NCI-H526 treated with DMSO at 0.1 percent for 48 hours (cell line): Measurements from ENCODE around the gene NPY2R.

Experiments used
- DNase-seq: peaks from one replicate; lab custom pipeline; 2025; lab: John Stamatoyannopoulos, UW

NPY2R gene

GRCh38 chr4:155208258-155209054 lies at the start of gene NPY2R:
Gene NPY2R, plus strand, starts transcription at chr4:155208636. Its CDS starts 5,304 bp downstream, at chr4:155213940.
- no peak for DNase-seq

GRCh38 chr4:155161357-155161756 lies 47.1 kb upstream of the NPY2R start:
- no peak for DNase-seq

DNA sequence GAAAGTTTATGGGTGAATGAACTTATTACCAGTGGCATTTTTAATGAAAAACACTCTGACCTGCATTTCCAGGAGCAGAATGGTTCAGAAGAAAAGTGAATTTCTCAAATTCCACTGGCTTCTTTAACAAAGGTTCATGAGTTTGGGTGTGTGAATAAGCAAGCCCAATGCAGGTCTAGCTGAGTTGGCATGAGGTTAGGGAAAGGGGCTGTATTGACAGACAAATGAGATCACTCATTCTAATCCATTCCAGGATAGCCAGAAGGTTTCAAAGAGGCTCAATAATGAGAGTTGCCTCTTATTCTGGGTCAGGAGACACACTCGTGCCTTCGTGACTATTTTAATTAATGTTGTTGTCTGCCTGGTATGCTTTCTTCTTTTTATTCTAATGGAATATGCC lies 43.7 kb upstream of the NPY2R start:
- DNase-seq = no peak

GRCh38 chr4:155170569-155170968 lies 37.9 kb upstream of the NPY2R start:
- DNase-seq = no peak

- DNase-seq = no peak
Measured at GRCh38 chr4:155173371-155173770, 35.1 kb upstream of the NPY2R start.

- no peak for DNase-seq
Measured at GRCh38 chr4:155174668-155175067, 33.8 kb upstream of the NPY2R start.

GRCh38 chr4:155179216-155179615 lies 29.2 kb upstream of the NPY2R start:
- no peak for DNase-seq

DNA sequence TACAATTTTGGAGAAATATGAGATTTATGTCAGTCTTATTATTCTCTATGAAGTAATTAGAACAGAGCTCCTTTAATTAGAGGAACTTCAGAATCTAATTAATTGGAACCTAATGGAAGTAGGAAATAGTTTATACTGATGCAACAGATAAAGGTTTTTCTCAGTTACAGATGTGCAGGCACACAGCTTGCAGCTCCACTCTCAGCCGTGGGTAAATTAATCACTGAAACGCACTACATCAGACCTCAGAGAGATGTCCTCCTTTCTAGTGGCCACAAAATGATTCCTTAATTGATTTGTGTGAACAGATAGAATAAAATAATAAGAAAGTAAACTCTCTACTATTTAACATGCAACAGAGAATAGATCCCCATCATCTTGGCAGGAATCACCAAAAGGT lies 21.5 kb upstream of the NPY2R start:
- DNase-seq = no peak

- DNase-seq = no peak
Measured at GRCh38 chr4:155187989-155188388, 20.4 kb upstream of the NPY2R start.

DNA sequence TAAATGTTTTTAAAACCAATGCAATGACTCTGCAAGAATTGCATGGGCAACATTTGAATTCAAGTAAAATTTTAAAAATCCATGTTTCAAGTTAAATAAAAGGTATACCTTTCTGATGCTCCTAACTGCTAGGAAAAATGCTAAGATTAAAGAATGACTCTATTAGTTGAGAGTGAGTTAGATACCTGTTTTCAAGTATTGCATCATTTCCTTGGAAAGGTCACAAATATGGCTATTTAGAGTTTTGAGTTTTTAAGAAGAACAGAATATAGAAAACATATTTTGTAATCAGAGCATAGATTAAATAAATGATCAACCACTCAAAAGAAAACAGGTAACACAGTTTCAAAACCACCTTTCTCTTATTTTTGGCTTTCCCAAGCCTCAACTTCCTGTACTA lies 18.3 kb upstream of the NPY2R start:
- no peak for DNase-seq

GRCh38 chr4:155197757-155198156 lies 10.7 kb upstream of the NPY2R start:
- no peak for DNase-seq

DNA sequence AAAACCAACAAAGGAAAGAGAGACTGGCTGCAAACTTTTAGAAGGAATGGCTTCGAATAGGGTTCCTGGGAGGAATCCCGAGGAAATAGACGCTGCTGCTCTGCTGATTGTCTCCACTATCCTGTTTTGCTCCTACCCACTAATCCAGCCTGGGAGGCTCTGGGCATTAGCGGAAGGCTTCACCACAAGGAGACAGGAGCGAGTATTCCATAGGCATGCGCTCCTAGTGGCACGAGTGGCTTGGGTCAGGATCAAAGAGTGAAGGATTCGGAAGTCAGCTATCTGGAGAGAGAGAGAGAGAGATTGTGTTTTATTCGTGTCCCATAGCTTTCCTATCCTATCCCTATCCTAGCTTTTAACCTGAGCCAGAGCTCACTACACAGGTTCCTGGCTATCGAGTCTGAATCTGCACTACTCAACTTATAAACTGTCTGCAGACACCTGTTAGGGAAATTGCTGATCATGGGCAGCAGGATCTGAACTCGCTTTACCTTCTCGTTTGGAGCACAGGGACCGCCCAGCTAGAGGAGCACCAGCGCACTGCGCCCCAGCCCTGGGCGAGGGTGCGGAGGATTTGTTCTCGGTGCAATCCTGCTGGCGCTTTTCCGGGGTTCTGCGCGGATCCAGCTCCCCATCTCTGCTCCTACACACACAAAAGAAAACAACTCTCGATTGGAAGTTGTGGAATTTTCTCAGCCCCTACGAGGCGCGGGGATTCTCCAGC lies 740 bp upstream of the NPY2R start:
- no peak for DNase-seq

DNA sequence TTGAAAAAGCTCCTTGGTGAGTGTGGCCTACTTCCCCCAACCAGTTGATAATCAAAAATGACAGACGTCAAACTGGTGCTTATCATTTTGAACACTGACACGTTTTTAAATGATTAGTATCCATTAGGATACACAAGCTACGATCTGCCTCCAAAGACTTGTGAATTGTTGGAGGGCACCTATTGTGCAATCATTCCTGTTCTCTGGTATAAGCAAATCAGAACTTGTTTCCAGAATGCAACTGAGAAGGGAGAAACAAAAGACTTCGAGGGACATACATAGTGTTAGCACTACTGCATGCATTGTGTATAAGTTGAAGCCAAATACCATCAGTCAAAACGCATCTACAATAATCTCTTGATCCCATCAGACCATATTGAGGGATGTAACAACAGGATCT lies 11.6 kb downstream of the NPY2R start:
- no peak for DNase-seq

DNA sequence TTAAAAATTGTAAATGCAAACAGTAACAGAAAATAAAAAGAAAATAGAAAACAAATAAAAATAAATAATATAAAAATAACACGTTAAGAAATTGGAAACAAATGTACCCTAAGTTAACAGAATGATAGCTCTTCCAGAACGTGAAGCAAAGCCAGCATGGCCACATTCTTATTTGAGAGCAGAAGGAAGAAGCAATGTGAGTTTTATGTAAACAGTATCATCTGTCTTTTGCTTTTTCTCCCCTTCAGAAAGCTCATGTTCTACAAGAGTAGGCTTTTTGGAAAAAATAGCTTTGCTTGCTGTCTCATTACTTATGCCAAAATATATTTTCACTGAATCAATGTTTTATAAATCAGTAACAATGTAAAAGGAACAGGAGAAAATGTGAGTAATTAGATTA lies 18.7 kb downstream of the NPY2R start:
- DNase-seq = no peak

DNA sequence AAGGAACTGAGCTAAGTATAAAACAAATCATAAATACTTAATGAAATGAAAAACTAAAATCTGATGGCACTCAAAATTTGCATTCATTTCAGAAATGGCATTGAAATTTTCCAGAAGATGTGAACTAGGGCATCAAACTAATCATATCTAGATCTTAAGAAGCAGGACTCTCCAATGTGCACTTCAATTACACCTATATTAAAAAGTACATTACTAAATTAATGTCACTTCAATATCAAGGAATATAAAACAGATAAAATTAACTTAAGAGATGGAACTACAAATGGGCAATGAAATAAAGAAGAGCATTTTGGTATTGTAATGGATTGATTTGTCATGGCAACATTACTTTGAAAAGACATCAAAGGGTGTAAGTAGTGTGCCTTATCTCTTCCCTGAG lies 20.3 kb downstream of the NPY2R start:
- no peak for DNase-seq

DNA sequence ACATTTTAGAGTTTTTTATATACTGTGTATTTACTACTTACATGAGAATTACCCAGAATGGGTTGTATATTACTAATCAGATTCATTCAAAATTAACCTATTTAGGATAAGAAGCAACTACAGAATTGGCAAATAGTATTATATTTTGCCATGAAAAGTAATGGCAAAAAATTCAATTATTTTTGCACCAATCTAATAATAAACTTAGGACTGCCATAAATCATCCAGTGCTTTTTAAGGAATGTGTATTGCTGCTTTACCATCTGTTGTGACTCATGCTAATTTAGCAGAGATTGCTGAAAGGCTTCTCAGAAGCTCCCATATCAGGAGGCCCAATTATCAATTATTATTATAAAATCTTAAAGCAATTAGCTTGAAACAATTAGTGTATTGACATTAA lies 24.0 kb downstream of the NPY2R start:
- DNase-seq = no peak

DNA sequence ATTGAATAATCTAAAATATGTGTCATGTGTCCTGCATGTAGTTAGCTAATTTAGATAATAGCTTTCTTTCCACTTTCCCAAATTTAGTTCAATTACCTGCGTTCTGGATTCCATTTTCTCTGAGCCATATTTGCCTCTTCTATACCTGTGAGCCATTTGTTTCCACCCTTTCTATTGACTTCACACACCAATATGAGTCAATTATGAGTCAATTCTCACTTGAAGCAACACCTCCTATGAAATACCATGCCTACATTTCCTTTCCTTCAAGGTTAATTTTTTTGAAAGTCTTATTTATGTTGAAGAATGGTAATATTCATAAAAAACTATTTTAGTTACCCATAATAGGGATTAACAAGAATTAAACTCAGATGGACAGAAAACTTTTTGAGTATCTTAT lies 25.8 kb downstream of the NPY2R start:
- DNase-seq = no peak

- no peak for DNase-seq
Measured at GRCh38 chr4:155237567-155237966, 29.1 kb downstream of the NPY2R start.

GRCh38 chr4:155241225-155241624 lies 32.8 kb downstream of the NPY2R start:
- no peak for DNase-seq

DNA sequence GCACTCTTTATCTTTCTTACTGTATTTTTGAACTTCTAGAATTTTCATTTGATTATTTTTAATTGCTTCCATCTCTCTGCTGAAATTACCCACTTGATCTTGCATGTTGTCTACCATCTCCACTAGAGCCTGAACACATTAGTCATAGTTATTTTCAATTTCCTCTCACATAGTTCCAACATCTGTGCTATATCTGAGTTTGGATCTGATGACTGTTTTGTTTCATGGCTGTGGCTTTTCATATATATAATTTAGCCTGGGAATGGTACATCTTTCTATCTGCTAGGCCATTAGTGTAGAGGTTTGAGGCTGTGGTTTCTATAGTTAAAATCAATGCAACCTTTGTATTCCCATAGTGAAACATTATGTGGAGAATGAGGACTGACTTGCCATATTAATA lies 33.2 kb downstream of the NPY2R start:
- no peak for DNase-seq

DNA sequence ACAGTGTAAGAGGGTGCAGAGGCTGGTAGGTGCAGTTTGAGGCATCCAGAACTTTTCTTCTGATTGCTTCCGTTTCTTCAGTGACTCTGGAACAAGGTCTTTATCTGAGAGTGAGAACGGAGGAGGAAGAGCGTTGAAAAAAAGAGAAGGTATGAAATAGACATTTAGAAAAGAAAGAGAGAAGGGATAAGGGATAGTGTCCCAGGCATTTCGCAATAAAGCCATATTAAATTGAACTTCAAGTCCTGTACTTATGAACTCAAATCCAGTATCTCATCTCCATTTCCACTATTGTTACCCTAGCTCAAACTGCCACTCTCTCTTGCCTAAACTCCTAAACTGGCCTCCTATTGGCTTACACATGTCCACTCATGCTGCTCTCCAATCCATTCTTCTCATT lies 36.7 kb downstream of the NPY2R start:
- DNase-seq = no peak

DNA sequence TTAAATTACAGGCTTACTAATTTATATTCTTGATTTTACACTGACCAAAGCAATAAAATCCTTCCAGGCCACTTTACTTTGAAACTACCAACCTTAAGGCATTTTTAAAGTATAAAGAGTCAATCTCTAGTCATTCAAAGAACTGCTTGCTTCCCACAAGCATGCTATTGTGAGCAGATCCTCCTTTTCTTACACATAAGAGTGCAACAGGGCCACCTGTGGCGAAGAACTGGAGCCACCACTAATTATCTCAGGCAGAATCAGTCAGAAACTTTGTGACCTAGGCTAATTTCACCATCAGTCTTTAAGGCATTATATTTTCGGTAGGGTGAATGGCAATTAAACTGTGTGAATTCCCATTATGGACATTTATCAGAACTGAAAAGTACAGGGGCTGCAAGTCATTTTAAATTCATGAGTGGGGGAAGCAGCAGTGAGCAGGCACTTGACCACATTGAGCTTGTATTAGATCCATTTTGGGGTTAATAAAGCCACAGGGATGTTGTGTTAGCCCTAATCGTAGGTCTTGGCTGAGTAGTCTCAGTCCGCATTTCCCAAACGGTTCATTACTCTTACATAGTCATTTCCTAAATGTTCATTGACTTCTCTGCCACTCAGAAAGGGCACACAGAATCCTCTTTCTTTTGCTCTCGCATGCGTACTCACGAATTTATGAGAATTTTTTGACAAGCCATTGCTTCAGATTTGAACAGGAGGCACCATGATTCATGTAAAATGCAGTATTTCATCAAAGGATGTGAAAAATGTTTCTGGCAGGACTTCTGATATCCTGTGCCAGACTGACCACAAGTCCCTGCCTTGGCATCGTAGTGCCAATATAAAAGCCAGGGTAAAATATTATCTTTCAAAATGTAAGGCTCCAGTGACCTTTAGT lies 39.8 kb downstream of the NPY2R start:
- no peak for DNase-seq
